Brain pericyte (primary cell): ENCODE results near the gene FAM83B.
"Not testable (repeated sequence)": the region's sequence is repeated elsewhere in the genome, so short reads cannot be mapped to it uniquely, and the experiment has no call there.

Source experiments
- DNase-seq: peaks from one replicate; pipeline ENCODE4 v3.0.0-alpha.2; 2012; ENCODE audit warnings: low read depth, low spot score

Gene FAM83B, protein sequence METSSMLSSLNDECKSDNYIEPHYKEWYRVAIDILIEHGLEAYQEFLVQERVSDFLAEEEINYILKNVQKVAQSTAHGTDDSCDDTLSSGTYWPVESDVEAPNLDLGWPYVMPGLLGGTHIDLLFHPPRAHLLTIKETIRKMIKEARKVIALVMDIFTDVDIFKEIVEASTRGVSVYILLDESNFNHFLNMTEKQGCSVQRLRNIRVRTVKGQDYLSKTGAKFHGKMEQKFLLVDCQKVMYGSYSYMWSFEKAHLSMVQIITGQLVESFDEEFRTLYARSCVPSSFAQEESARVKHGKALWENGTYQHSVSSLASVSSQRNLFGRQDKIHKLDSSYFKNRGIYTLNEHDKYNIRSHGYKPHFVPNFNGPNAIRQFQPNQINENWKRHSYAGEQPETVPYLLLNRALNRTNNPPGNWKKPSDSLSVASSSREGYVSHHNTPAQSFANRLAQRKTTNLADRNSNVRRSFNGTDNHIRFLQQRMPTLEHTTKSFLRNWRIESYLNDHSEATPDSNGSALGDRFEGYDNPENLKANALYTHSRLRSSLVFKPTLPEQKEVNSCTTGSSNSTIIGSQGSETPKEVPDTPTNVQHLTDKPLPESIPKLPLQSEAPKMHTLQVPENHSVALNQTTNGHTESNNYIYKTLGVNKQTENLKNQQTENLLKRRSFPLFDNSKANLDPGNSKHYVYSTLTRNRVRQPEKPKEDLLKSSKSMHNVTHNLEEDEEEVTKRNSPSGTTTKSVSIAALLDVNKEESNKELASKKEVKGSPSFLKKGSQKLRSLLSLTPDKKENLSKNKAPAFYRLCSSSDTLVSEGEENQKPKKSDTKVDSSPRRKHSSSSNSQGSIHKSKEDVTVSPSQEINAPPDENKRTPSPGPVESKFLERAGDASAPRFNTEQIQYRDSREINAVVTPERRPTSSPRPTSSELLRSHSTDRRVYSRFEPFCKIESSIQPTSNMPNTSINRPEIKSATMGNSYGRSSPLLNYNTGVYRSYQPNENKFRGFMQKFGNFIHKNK

DNA sequence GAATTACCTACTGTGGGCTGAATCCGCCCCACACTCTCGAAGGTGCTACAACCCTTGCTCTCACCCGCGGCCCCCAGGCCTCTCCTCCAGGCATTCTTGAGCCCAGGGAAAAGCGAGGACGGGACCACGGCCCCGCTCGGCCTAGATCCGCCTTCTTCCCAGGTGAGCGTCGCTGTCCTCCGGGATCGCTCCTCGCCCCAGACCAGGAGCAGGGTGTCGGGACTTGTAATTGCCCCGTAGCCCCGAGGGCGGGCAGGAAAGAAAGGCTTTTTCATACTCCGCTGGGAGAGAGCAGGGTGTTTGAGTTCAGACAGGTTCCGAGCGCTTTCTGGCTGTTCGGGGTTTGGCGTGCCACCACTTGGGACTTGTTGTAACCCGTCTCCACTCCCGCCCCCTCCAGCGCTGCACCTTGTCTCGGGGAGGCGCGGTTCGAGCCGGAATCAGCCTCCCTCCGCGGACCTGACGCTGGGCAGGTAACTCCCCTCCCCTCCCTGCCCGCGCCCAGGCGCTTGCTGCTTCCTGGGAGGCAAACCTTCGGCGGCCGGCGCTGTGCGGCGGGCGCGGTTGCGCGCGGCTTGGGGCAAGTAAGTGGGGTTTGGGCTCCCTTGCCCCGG lies at the start of gene FAM83B:
Gene FAM83B, plus strand, starts transcription at position 529 of the 614 bp plus-strand sequence. CDS start 23,476 bp downstream, outside the sequence.
- no peak for DNase-seq

DNA sequence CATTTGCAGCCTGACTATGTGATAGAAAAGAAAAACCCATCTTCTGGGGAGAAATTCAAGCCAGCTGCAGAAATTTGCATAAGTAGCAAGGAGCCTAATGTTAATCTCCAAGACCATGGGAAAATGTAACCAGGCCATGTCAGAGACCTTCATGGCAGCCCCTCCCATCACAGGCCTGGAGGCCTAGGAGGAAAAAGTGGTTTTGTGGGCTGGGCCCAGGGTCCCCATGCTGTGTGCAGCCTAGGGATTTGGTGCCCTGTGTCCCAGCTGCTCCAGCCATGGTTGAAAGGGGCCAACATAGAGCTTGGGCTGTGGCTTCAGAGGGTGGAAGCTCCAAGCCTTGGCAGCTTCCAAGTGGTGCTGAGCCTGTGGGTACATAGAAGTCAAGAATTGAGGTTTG lies 49.7 kb upstream of the FAM83B start:
- not testable (repeated sequence) for DNase-seq

DNA sequence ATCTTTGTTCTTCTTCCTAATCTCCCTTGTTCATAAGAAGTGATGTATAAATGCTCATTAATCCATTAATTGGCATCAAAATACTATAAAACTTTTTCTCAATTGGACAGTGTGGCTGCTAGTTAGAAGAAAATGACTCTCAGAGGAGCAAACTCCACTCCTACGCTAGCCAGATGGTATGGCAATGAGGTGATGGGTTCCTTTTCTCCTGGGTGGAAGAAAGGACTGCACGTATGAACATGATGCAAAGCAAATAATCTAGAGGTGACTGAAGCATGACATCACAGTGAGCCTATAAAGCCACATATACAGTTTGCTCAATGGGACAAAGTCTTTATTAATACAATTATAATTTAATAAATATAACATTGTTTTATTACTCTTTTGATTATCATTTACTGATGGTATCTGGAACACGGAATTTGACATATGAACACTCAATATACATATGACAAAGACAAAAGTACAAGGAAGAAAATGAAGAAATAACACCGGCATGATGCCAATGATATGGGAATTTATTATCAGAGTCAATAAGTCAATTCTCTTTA lies 46.4 kb upstream of the FAM83B start:
- no peak for DNase-seq

DNA sequence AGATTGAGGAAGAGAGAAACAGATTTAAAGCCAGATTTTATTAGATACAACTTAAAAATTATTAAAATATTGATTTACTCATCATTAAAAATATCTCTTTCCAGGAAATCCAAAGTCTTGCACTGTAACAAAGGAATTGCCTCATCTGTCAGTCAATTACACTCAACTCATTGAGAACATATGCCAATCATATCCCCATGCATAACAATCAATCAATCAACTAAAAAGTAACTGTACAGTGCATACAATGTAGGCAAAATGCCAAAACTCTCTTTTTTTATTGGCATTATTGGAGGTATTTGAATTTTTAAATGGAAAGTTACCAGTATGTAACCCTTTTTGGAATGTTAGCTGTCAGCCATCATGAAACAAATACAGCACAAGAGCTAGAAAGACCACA lies 45.3 kb upstream of the FAM83B start:
- DNase-seq, result no peak

DNA sequence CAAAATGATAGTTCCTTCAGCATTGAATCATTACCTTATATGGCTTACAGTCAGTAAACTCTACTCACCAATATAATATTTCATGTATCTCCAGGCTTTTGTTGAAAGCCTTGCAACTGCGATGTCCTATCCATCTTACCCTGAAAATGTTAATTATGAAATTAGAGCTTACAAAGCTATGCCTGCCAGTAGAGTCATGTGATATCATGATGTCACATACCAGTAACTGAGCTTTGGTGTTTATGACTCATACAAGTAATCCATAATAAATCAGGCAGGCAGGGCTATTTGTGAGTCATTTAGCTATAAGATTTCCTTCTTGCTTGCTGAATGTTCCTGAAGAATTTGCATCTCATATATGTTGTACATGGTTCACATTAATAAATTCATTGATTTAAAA lies 44.9 kb upstream of the FAM83B start:
- no peak for DNase-seq

DNA sequence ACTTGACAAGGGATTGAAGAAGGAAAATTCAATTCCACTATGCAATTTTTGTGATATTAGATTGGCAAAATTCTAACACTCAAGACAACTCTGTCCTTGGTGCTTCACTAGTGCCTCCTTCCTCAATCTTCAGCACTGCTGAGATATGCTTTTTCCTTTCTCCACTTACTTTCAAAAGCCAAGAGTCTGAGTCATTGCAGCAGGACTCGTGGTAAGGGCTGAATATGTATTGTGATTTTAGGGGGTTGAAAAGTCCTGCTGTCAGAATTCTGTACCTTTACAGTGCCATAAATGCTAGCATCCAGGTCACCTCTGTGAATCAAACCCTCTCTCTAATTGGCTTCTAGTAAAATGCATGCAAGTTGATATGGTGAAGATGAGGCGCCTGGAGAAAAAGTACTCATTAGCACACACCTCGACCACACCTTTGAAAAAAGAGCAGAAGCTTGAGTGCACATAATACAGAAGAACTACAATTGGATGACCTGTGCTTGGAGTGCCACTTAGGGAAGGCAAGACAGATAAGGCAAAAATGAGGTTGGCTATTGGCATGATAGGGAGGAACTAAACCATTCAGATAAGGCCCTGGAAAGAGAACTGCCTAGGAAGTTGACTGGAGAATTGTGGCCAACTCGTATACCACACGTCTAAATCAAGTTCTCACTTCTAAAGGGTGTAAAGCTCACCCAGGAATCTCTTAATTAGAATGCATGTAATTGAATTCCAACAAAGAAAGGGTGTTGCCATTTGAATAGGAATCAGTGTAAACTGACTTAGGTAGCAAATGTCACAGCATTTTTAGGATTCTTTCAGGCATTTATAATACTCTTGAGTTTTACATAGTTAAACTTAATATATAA lies 43.6 kb upstream of the FAM83B start:
- DNase-seq, result no peak

DNA sequence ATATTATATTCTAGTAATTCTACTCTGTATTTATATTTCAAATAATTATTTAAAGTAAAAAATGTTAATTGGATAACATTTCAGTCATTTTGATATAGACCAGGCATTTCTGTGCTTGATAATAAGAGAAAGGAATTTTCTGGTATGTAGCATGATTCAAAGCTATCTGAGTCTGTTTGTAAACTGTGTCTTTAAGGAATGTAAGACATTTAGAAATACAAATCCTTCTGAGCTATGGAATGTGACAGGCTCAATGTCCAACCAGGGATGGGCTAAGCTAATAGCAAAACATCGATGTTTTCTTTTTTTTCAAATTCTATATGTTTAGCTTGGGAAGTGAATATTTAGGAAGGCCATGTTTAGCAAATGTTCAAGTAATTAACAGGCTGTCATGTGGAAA lies 41.5 kb upstream of the FAM83B start:
- DNase-seq, result no peak

DNA sequence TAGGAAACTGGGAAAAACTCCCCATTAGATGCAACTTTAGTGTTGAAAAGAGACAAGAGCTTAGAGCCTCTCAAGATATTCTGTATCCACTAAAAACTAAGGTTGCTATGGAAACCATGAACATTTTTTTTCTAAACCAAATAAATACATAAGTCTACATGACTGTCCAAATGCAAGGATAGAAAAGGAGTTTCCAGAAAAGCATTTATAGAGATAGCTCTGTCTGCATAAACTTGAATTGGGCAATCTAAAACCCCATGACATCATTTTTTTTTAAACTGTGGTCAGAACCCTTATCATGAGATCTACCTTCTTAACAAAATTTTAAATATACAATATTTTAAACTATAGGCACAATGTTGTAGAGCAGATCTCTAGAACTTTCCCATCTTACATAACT lies 36.4 kb upstream of the FAM83B start:
- DNase-seq, result no peak

DNA sequence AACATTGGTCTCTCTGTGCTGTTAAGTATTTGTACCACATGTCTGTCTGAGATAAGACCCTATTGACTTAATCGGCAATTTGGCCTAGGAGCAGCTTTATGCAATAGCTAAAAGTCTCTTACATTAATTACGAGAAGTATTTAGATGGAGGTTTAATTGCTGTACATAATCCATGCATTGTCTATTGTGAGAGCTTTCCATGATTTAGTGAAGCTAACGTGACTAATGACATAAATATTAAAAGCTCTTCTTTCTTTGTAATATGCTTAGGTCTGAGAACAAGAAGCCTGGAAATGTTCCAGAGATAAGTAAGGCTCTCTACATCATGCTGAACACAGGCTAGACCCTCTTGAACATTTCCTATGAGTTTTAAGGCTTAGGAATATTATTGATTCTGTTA lies 32.7 kb upstream of the FAM83B start:
- no peak for DNase-seq

DNA sequence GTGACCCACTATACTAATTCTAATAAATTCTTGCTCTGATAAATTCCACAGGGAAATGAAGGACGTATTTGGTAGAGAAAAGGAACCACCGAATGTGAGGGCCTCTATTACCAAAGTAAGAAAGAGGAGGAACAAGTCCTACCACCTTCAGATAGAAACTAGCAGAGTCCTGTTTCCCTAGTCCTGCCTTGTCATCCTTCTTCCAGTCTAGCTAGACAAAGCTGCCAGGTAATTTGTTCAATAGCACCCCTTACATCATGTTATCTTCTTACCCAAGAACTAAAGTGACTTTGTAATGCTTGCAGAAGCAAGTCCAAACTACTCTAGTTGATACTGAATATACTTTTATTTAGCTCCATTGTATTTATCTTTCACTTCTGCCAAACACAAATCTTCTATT lies 29.3 kb upstream of the FAM83B start:
- no peak for DNase-seq

DNA sequence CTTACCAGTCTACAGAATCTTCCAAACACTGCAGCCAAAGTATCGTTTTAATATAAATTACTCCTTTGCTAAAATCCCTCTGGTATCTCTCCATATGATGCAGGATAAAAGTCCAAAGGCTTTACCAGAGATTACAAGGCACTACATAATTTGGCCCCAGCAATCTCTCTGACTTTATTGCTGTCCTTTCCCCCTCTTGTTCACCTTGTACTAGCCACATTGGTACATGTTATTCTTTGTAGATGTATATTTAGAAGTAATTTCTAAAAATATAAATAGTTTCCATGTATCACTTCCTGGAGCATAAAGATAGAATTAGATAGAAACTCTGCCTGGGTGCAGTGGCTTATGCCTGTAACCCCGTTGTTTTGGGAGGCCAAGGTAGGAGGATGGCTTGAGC lies 28.7 kb upstream of the FAM83B start:
- DNase-seq, result no peak

DNA sequence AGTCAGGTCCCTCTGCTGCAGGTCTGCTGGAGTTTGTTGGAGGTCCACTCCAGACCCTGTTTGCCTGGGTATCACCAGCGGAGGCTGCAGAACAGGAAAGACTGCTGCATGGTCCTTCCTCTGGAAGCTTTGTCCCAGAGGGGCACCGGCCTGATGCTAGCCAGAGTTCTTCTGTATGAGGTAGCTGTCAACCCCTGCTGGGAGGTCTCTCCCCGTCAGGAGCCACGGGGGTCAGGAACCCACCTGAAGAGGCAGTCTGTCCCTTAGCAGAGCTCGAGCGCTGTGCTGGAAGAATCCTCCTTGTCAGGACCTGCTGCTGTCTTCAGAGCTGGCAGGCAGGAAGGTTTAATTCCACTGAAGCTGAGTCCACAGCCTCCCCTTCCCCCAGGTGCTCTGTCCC lies 22.3 kb upstream of the FAM83B start:
- not testable (repeated sequence) for DNase-seq

DNA sequence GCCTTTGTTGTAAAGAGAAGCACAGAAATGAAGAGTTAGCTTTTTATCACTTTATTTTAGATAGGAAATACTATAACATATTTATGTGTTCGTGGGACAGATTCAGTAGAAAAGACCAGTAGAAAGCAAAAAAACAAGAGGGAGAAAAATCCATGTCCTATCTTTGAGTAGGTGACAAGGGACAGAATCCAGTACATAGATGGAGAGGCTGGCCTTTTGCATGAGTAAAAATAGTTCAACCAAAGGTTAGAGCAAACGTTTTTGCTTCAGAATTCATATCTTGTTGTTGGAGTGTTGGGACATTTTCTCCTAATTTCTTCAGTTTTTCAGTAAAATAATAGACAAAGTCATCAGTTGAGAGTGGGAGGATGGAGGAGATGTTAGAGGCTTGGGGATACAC lies 19.6 kb upstream of the FAM83B start:
- DNase-seq, result no peak

DNA sequence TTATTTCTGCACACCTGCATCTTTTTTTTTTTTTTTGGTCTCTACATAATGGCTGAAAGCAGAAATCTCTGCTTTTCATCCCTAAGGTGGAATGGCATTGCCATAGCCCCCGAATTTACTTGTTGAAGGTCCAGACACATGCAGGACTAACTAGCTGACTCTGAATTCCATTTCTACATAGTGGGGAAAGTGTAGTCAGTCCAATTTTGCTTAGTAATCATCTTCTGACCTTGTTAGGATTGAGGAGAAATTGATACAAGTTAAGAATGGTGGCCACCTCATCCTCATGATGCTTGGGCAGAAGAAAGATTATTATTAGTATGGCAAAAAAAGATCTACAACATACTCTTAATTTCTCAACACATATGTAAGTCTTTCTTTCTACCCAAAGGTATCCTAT lies 16.4 kb upstream of the FAM83B start:
- DNase-seq, result no peak

DNA sequence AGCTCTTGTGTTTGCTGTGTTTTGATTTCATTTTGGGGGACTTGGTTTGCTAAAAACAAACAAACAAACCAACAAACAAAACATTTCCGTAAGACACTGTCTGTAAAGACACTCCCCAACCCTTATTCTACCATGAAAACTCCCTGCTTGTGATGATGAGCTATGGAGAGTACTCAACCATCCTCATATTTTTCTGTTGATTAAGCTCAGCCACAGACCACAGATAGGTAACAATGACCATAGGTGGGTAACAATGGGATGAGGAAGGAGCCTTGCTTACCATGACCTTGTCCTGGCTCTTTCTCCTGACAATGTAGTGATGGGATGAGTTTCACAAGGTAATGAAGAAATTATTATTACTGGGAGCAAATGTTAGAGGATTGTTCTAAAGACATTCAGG lies 11.4 kb upstream of the FAM83B start:
- no peak for DNase-seq

DNA sequence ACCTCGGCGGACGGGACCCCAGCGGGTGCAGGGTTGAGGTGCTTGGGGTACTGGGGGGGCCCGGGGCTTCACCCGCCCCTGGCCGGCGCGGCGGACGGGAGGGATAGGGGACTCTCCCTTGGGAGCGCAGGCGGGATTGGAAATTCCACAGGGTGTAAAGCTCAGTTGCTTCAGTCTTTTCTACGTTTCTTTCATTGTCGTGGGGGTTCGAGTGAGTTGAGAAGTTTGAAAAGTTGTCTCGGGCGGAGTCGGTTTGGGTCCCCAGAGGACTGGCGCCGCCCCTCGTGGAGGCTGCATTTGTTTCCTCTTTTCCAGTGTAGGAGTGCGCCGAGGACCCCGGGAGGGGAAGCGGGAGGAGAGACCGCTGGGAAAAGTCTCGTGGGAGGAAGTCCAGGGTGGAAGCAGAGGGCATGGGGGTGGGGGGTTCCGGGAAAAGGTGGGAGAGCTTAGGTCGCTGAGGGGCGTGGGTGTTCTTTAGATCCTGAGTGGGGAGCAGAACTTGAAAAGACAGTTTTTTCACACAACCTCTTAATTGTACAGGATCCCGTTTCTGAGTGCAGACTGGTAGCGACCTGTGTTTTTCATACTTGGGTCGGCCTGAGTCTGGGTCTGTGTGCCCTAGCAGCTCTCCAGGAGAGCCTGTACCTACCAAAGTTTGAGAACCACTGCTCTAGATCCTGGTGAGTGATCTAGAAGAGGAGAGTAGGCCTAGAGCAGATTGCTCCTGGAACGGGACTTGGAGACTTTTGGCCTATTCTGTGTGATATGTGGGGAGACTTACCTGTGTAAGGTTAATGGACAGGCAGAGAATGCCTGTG lies 495 bp downstream of the FAM83B start:
- no peak for DNase-seq

DNA sequence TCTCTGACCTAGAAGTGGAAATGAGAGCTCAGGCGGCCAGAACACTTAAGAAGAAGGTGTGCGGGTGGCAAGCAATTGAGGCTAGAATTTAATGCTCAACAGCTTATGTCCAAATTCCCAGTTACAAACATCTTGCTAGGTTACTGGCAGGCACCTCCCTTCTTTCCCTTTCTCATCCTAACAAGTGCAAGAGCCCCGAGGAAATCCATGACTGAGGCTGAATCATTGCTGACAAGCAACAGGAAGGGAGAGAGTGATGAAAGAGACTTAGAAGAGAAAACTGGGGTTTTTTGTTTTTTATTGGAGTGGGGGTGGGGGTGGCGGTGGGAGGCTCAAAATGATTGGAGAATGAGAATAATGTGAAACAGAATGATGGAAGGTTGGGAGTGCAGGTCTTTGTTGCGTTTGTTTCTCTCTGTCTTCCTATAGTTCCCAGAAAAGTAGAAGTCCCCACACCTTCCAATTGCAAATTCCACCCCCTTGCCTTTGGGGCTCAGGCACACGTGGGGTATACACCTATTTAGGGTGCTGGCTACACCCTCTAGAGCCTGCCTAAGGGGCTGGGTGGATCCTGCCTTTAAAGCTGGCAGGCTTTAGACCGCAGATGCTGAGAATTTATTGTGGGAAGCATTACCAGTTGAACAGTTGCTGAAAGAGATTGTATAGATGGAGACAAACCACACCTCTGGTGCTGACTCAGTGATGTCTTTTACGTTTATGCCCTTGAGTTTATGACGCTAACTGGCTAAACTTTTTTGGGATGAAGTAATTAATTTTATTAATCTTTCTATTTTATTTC lies 1.4 kb downstream of the FAM83B start:
- no peak for DNase-seq

DNA sequence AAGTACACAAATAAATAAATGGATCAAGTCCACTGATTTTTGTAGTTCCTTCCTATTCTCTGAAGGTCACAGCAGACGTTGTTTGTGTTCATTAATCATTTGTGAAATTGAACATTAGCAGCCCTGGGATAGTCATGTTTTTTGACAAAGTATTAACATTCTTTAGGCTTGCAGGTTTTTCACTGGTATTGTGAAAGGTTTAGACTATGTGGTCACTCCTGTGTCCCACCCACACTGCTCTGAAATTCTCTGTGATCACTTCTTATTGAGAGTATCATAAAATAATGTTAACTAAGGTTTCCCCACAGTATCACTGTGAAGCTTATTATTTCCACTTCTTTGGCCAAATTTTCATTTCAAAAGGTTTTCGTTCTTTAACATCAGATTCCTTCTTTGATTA lies 3.5 kb downstream of the FAM83B start:
- DNase-seq, result no peak

DNA sequence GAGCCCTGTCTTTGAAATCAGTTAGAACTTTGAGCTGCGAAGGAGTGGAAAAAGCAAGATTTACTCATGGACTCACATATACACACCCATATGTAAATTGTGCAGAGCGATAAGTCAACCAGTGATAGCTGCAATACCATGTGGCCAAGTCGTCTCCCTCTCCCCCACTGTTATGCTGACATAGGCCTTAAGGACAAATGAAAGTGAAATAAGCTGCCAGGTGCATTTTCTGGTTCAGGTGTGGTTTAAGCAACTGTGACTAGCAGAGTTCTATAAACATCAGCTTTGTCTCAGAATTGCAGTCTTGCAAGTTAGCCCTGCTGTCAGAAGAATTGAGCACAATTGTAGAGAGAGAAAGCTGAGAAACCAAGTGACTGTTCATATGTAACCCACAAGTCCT lies 9.6 kb downstream of the FAM83B start:
- no peak for DNase-seq
